DMS153 treated with DMSO at 0.1 percent for 48 hours (cell line): ENCODE results near the gene CHAC1.

Source experiments
- DNase-seq: peaks from one replicate; lab custom pipeline; 2025; ENCODE audit not compliant: unreplicated experiment; lab: John Stamatoyannopoulos, UW

The CHAC1 gene

GRCh38 chr15:40984964-40985363, 31.7 kb downstream of the CHAC1 start:
- no peak for DNase-seq

DNA sequence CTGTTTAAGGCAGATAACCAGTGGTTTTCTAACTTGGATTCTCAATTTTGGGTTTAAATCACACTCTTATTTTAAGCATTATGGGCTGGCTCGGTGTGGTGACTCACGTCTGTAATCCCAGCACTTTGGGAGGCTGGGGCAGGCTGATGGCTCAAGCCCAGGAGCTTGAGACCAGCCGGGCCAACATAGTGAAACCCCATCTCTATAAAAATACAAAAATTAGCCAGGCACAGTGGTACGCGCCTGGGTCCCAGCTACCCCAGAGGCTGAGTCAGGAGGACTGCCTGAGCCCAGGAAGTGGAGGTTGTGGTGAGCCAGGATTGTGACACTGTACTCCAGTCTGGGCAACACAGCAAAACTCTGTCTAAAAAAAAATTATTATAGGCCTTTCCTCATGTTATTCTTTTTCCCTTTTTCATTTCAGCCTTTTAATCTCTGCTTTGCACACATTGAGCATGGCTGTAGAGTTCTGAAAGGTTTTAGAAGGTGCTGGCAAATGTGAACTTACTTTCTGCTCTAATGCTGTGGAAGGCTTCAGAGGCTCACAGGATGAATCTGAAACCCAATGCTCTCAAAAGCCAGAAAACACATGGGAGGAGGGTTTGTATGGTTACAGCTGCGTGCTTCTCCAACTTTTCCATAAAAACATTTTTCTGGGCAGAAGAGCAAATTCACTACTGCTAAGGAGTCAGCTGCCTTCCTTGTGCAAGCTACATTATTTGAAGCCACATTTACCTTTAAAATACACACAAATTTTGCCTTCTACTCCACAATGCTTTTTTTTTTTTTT, 32.5 kb downstream of the CHAC1 start:
- DNase-seq = no peak

DNA sequence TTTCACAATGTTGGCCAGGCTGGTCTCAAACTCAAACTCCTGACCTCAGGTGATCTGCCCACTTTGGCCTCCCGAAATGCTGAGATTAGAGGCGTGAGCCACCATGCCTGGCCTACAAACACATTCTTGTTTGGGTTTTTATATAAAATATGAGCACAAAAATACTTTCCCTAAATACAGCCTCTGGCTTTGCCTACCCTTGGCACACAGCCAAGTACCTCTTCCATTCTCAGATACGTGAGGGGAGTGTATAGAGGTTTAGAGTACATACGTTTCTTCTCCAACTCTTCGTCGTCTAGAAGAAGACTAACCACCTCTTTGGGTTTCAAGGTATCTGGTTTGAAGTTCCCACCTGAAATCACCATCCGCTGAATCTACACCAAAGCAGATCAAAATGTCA, 33.5 kb downstream of the CHAC1 start:
- no peak for DNase-seq

DNA sequence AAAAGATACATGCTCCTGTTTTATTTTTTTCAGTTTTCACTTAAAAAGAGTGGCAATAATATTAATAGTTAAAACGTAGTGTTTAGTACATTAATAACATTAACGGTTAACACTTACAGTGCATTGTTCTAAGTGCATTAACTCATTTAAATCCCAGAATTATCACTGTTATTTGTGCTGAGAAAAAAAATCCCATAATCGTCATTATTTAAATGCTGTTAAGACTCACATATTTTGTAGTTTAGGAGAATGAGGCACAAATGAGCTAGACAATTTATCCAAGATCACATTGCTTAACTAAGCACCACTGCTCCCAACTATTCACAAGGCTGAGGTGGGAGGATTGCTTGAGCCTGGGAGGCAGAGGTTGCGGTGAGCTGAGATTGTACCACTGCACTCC, 34.9 kb downstream of the CHAC1 start:
- no peak for DNase-seq

GRCh38 chr15:40990080-40990479, 36.8 kb downstream of the CHAC1 start:
- no peak for DNase-seq

DNA sequence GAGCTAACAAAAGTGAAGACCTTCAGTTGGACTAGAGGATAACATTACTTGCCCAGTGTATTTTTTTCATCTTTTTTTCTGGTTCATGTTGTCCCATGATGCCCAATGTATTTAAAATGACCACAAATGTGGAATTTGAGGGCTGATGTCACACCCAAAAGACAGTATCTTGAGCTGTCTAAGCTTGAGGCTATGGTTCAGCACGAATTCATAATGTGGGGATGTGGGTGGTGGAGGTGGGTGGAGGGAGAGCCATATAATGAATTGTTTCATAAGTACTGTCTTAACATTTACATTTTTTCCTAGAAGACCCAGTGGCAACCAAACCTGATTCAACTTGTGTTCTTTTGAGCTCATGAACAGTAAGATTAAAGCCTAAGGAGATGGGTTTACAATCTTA, 37.5 kb downstream of the CHAC1 start:
- DNase-seq = no peak

DNA sequence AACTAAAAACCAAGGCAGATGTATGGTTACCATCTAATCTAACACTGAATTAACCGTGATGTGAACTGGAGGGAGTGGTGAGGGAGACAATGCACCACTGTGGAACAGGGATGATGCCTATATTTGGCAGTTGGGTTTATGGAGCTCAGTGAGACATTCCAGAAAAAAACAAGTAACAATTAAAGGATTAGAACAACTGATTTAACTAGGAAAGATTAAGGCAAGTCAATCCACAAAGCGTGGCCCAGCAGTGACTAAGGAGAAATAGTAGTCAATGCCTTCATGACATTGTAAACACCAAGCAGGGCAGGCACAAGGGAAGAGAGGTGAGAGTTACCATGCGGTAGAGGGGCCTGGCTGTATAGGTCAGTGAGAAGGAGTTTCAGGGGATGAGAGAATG, 38.1 kb downstream of the CHAC1 start:
- no peak for DNase-seq

GRCh38 chr15:40992241-40992741, 39.0 kb downstream of the CHAC1 start:
- DNase-seq = no peak

- DNase-seq = no peak
Measured at GRCh38 chr15:40992825-40993224, 39.6 kb downstream of the CHAC1 start.

DNA sequence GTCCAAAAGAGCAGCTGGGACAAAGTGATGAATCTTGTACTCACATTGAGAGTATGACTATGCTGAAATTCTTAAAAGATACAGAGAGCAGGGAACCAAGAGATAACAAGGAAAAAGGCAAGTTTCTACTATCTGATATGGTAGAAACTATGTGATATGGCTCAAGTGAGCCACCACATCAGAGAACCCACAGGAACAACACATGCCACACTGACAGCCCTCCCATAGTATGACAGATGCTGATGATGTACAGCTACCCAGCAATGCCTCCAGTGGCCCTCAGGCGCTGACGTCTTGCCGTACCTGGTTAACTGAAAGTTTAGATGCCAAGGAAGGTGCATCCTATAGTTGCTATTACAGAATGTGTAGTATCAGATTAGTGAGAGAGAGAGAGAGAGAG, 42.4 kb downstream of the CHAC1 start:
- no peak for DNase-seq

- no peak for DNase-seq
Measured at GRCh38 chr15:40999190-40999589, 45.9 kb downstream of the CHAC1 start.

DNA sequence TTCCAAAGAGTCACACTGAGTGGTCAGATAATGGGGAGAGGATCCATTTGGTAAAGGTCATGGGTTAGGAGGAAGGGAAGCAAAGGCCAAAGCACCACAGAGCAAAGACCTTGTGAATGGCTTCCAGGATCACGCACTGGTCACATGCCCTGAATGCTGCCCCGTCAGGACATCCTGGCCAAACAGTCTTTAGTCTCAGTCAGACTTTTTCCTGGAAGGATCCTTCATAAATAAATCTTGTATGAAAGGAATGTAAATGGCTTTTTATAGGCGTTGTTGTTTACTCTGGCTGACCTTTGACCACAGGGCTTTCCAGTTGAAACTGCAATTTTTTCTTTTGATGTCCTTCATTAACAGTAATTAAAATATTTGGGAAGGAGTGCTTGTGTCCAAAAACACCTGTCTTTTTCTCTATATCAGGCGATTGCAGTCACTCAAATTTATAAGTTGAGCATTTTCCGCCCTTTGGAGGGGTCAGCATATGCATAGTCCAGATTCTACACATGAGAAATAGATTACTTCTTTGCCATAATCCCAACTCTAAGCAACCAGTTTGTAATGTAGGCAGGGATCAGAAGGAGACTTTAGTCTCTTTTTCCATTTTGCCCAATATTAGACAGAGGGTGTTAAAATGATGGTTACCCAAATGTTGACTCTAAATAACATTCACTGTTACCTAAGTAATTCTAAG, 48.4 kb downstream of the CHAC1 start:
- DNase-seq = no peak

GRCh38 chr15:41004490-41004889, 51.2 kb downstream of the CHAC1 start:
- DNase-seq = no peak
